ENCODE measurements around the gene CD79A. TPM values are rescaled to one million over a fixed set of nuclear protein-coding genes. Genes with fewer than 3 reads are reported as not detected.

The CD79A gene
- total and polyA plus RNA-seq, 2 donors (not counting 1 experiment from before 2014, with no cell fraction given), result 0.07 to 0.17 TPM

DNA sequence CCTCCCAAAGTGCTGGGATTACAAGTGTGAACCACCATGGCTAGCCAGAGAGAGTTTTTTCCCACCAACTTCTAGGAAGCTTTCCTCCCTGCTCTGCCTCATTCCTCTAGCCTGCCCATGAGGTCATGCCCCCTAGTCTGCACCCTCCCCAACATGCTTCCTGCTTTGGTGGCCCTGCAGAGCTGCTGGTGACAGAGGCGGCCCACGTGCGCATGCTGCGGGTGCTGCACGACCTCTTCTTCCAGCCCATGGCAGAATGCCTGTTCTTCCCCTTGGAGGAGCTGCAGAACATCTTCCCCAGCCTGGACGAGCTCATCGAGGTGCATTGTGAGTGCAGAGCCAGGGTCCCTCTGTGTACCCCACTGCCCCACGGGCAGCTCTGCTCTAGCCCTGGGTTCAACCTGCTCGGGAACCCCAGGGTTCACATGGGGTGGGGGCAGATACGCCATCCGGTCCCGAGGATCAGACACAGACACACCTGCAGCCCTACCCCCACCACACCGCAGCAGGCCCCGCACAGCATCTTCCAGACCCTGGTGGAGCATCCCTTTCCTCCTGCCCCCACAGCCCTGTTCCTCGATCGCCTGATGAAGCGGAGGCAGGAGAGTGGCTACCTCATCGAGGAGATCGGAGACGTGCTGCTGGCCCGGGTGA is 24.8 kb downstream of the CD79A start:
- Histone ChIP-seq H3K27me3 (ENCODE audit: control insufficient read depth, insufficient read depth, low read length) (no peaks in the 10 kb centered on the region), H3K79me2 (ENCODE audit: control insufficient read depth, insufficient read depth, low read length) (no peaks in the 10 kb centered on the region), H3K36me3 (ENCODE audit: control insufficient read depth, insufficient read depth, low read length) (peaks cover 33% of the 10 kb centered on the region)

DNA sequence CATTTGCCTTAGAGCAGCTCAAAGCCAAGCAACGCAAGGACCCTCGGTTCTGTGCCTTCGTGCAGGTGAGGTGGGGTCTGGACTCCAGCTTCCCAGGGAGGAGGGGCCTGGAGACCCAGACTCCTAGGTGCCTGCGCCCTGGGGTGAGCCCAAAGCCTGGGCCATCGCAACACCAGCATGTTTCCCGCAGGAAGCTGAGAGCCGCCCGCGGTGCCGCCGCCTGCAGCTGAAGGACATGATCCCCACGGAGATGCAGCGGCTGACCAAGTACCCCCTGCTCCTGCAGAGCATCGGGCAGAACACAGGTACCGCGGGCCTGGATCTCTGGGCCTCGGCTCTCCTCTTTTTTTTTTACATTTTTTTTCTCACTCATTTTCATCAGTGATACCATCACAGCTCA is 25.5 kb downstream of the CD79A start:
- Histone ChIP-seq H3K27ac (ENCODE audit: insufficient read depth, low read length) (no peak overlapping the region), H3K27me3 (ENCODE audit: control insufficient read depth, insufficient read depth, low read length) (no peaks in the 10 kb centered on the region), H2AFZ (ENCODE audit: low read length) (no peak overlapping the region), H3K79me2 (ENCODE audit: control insufficient read depth, insufficient read depth, low read length) (no peaks in the 10 kb centered on the region), H3K9ac (ENCODE audit: insufficient read depth, low read length) (no peak overlapping the region), H4K20me1 (ENCODE audit: control insufficient read depth, extremely low read depth, insufficient read depth, low read length) (no peaks in the 10 kb centered on the region), H3K4me2 (ENCODE audit: extremely low read depth, insufficient read depth, low read length) (no peak overlapping the region), H3K4me1 (ENCODE audit: control insufficient read depth, extremely low read depth, insufficient read depth, low read length) (peaks cover 2% of the 10 kb centered on the region), H3K9me3 (ENCODE audit: control insufficient read depth, insufficient read depth, low read depth, low read length) (no peaks in the 10 kb centered on the region), H3K36me3 (ENCODE audit: control insufficient read depth, insufficient read depth, low read length) (peaks cover 32% of the 10 kb centered on the region), H3K4me3 (replicated peaks in 1 of 4; ENCODE audit: control extremely low read depth in 1 of 4, insufficient read depth in 1 of 4, low read depth in 3 of 4, low read length in 4 of 4) (no peak overlapping the region)
- TF ChIP-seq, protein P1, sequence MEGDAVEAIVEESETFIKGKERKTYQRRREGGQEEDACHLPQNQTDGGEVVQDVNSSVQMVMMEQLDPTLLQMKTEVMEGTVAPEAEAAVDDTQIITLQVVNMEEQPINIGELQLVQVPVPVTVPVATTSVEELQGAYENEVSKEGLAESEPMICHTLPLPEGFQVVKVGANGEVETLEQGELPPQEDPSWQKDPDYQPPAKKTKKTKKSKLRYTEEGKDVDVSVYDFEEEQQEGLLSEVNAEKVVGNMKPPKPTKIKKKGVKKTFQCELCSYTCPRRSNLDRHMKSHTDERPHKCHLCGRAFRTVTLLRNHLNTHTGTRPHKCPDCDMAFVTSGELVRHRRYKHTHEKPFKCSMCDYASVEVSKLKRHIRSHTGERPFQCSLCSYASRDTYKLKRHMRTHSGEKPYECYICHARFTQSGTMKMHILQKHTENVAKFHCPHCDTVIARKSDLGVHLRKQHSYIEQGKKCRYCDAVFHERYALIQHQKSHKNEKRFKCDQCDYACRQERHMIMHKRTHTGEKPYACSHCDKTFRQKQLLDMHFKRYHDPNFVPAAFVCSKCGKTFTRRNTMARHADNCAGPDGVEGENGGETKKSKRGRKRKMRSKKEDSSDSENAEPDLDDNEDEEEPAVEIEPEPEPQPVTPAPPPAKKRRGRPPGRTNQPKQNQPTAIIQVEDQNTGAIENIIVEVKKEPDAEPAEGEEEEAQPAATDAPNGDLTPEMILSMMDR (conservative IDR thresholded peaks at IDR 0.05 in 1 of 2, IDR thresholded peaks at IDR 0.05 in 1 of 2; ENCODE audit: low read depth in 1 of 2, low read length in 2 of 2), result no peak
- no peak for TF ChIP-seq EZH2 (IDR thresholded peaks at IDR 0.05; ENCODE audit: low read length, missing control alignments)
- DNase-seq (ENCODE audit: low read depth in 2 of 2), result no peak

More for the DNA sequence above, 24.8 kb downstream of the CD79A start:
- TF ChIP-seq, protein P1 (conservative IDR thresholded peaks at IDR 0.05 in 1 of 2, IDR thresholded peaks at IDR 0.05 in 1 of 2; ENCODE audit: low read depth in 1 of 2, low read length in 2 of 2), result no peak
- TF ChIP-seq EZH2 (IDR thresholded peaks at IDR 0.05; ENCODE audit: low read length, missing control alignments), result no peak
- no peak overlapping the region for H2AFZ ChIP-seq (ENCODE audit: low read length)
- no peaks in the 10 kb centered on the region for H4K20me1 ChIP-seq (ENCODE audit: control insufficient read depth, extremely low read depth, insufficient read depth, low read length)
- no peak for DNase-seq (ENCODE audit: low read depth in 2 of 2)
- H3K4me3 ChIP-seq (replicated peaks in 1 of 4; ENCODE audit: control extremely low read depth in 1 of 4, insufficient read depth in 1 of 4, low read depth in 3 of 4, low read length in 4 of 4), result no peak overlapping the region
- no peak overlapping the region for H3K9ac ChIP-seq (ENCODE audit: insufficient read depth, low read length)
- no peak overlapping the region for H3K27ac ChIP-seq (ENCODE audit: insufficient read depth, low read length)
- H3K4me2 ChIP-seq (ENCODE audit: extremely low read depth, insufficient read depth, low read length), result no peak overlapping the region
- no peaks in the 10 kb centered on the region for H3K9me3 ChIP-seq (ENCODE audit: control insufficient read depth, insufficient read depth, low read depth, low read length)
- peaks cover 2% of the 10 kb centered on the region for H3K4me1 ChIP-seq (ENCODE audit: control insufficient read depth, extremely low read depth, insufficient read depth, low read length)

DNA sequence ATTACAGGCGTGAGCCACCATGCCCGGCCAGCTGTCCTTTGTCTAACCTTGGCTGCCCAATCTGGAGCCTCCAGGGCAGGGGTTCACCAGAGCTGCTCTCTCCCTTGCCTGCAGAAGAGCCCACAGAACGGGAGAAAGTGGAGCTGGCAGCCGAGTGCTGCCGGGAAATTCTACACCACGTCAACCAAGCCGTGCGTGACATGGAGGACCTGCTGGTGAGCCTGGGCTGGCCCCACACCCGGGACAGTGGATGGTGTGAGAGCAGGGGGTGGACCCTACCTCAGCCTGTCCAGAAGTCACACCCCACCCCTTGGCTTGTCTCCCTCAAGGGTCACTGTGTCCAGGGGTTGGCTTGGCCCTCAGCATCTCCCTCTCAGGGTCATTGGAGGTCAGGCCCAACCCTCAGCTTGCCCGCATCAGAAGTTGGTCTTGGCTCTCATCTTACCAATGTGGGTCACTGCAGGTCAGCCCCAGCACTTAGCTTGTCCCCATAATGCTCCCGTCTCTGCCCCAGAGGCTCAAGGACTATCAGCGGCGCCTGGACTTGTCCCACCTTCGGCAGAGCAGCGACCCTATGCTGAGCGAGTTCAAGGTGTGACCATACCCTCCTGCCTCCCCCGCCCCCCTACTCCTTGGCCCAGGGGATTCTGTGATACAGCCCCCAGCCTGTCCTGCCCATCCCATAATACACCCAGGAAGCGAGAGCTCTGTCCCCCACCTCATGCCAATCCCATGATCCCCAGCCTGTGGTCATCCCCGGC is 26.3 kb downstream of the CD79A start:
- TF ChIP-seq, protein P1 (conservative IDR thresholded peaks at IDR 0.05 in 1 of 2, IDR thresholded peaks at IDR 0.05 in 1 of 2; ENCODE audit: low read depth in 1 of 2, low read length in 2 of 2), result no peak
- no peak for TF ChIP-seq EZH2 (IDR thresholded peaks at IDR 0.05; ENCODE audit: low read length, missing control alignments)
- H3K9me3 ChIP-seq (ENCODE audit: control insufficient read depth, insufficient read depth, low read depth, low read length), result no peaks in the 10 kb centered on the region
- H3K9ac ChIP-seq (ENCODE audit: insufficient read depth, low read length), result no peak overlapping the region
- H4K20me1 ChIP-seq (ENCODE audit: control insufficient read depth, extremely low read depth, insufficient read depth, low read length), result no peaks in the 10 kb centered on the region
- H3K4me2 ChIP-seq (ENCODE audit: extremely low read depth, insufficient read depth, low read length), result no peak overlapping the region
- no peak overlapping the region for H3K4me3 ChIP-seq (replicated peaks in 1 of 4; ENCODE audit: control extremely low read depth in 1 of 4, insufficient read depth in 1 of 4, low read depth in 3 of 4, low read length in 4 of 4)
- peaks cover 28% of the 10 kb centered on the region for H3K36me3 ChIP-seq (ENCODE audit: control insufficient read depth, insufficient read depth, low read length)
- no peak for DNase-seq (ENCODE audit: low read depth in 2 of 2)
- peaks cover 2% of the 10 kb centered on the region for H3K4me1 ChIP-seq (ENCODE audit: control insufficient read depth, extremely low read depth, insufficient read depth, low read length)
- no peaks in the 10 kb centered on the region for H3K27me3 ChIP-seq (ENCODE audit: control insufficient read depth, insufficient read depth, low read length)
- no peak overlapping the region for H2AFZ ChIP-seq (ENCODE audit: low read length)
- no peak overlapping the region for H3K27ac ChIP-seq (ENCODE audit: insufficient read depth, low read length)
- H3K79me2 ChIP-seq (ENCODE audit: control insufficient read depth, insufficient read depth, low read length), result no peaks in the 10 kb centered on the region
